H9 (cell line): ENCODE results near the gene EIF1B. TPM values are rescaled to one million over a fixed set of nuclear protein-coding genes. Genes with fewer than 3 reads are reported as not detected.
A peak's percentile ranks its signal among the peaks of the same experiment; 100 is the strongest.

ENCODE experiments used
- DNase-seq: peaks from one replicate; pipeline ENCODE4 v3.0.0-alpha.2; 2017
- H2AFZ ChIP-seq: one replicate; pipeline ENCODE4 v1.6.1; 2013; ENCODE audit warnings: mild to moderate bottlenecking, low read length, control low read depth, moderate library complexity
- H2AK5ac ChIP-seq: 2 replicates; pipeline ENCODE4 v1.6.1; 2013; ENCODE audit warnings: low read length, control low read depth, mixed read lengths; ENCODE audit not compliant: insufficient read length
- H2BK120ac ChIP-seq: one replicate; pipeline ENCODE4 v1.6.1; 2013; ENCODE audit warnings: low read depth, mild to moderate bottlenecking, low read length, control low read depth, inconsistent platforms; ENCODE audit not compliant: poor library complexity, severe bottlenecking
- H2BK12ac ChIP-seq: 2 replicates; pipeline ENCODE4 v1.6.1; 2013; ENCODE audit warnings: low read length, control low read depth, mixed read lengths, low read depth; ENCODE audit not compliant: insufficient read length
- H2BK15ac ChIP-seq: 2 replicates; pipeline ENCODE4 v1.6.1; 2013; ENCODE audit warnings: low read depth, low read length, control low read depth
- H2BK20ac ChIP-seq: one replicate; pipeline ENCODE4 v1.6.1; 2013; ENCODE audit warnings: low read depth, mild to moderate bottlenecking, low read length, control low read depth, inconsistent platforms; ENCODE audit not compliant: poor library complexity, severe bottlenecking
- H2BK5ac ChIP-seq: 2 replicates; pipeline ENCODE4 v1.6.1; 2013; ENCODE audit warnings: low read length, control low read depth, mixed read lengths; ENCODE audit not compliant: insufficient read length
- H3K14ac ChIP-seq: 2 replicates; pipeline ENCODE4 v1.6.1; 2013; ENCODE audit warnings: low read length, control low read depth; ENCODE audit not compliant: insufficient read depth
- H3K18ac ChIP-seq: 2 replicates; pipeline ENCODE4 v1.6.1; 2013; ENCODE audit warnings: low read depth, mild to moderate bottlenecking, mixed read lengths, low read length, control low read depth; ENCODE audit not compliant: insufficient read length
- H3K23ac ChIP-seq: 2 replicates; pipeline ENCODE4 v1.6.1; 2013; ENCODE audit warnings: low read length, control low read depth, mixed read lengths, low read depth; ENCODE audit not compliant: insufficient read length
- H3K23me2 ChIP-seq: 2 replicates; pipeline ENCODE4 v1.6.1; 2013; ENCODE audit warnings: low read depth, mild to moderate bottlenecking, mixed read lengths, low read length, control low read depth; ENCODE audit not compliant: insufficient read length, poor library complexity, severe bottlenecking
- H3K27ac ChIP-seq: 2 replicates; pipeline ENCODE4 v1.5.1; 2013; ENCODE audit warnings: low read length, control low read depth, mixed read lengths, low read depth; ENCODE audit not compliant: insufficient read length
- H3K27me3 ChIP-seq: 2 replicates; pipeline ENCODE4 v1.6.1; 2013; ENCODE audit warnings: low read length, control low read depth, inconsistent platforms; ENCODE audit not compliant: insufficient read depth
- H3K4ac ChIP-seq: 2 replicates; pipeline ENCODE4 v1.6.1; 2013; ENCODE audit warnings: low read depth, mild to moderate bottlenecking, control low read depth, inconsistent platforms, low read length, moderate library complexity
- H3K4me1 ChIP-seq: 2 replicates; pipeline ENCODE4 v1.6.1; 2013; ENCODE audit warnings: low read length, control low read depth, inconsistent platforms; ENCODE audit not compliant: insufficient read depth
- H3K4me2 ChIP-seq: 2 replicates; pipeline ENCODE4 v1.6.1; 2013; ENCODE audit warnings: low read length, control low read depth, mixed read lengths; ENCODE audit not compliant: insufficient read length, insufficient read depth
- H3K56ac ChIP-seq: 2 replicates; pipeline ENCODE4 v1.6.1; 2013; ENCODE audit warnings: low read depth, mild to moderate bottlenecking, mixed read lengths, low read length, control low read depth; ENCODE audit not compliant: insufficient read length
- H3K79me1 ChIP-seq: 2 replicates; pipeline ENCODE4 v1.6.1; 2013; ENCODE audit warnings: low read depth, mild to moderate bottlenecking, moderate library complexity, low read length, control low read depth, inconsistent platforms; ENCODE audit not compliant: insufficient read depth, poor library complexity, severe bottlenecking
- H3K79me2 ChIP-seq: 2 replicates; pipeline ENCODE4 v1.6.1; 2013; ENCODE audit warnings: low read length, control low read depth, inconsistent platforms; ENCODE audit not compliant: insufficient read depth
- H3K9ac ChIP-seq: 2 replicates; pipeline ENCODE4 v1.6.1; 2013; ENCODE audit warnings: low read length, control low read depth, mixed read lengths; ENCODE audit not compliant: insufficient read length; ENCODE audit errors: extremely low read depth
- H3K9me3 ChIP-seq: one replicate; pipeline ENCODE4 v1.6.1; 2013; ENCODE audit warnings: low read depth, low read length, inconsistent platforms; ENCODE audit not compliant: control insufficient read depth
- H3T11ph ChIP-seq: one replicate; pipeline ENCODE4 v1.6.1; 2013; ENCODE audit warnings: mild to moderate bottlenecking, low read length, control low read depth, inconsistent platforms
- H4K20me1 ChIP-seq: one replicate; pipeline ENCODE4 v1.6.1; 2013; ENCODE audit not compliant: control insufficient read depth, insufficient read length, insufficient read depth
- H4K5ac ChIP-seq: 2 replicates; pipeline ENCODE4 v1.6.1; 2013; ENCODE audit warnings: low read depth, mild to moderate bottlenecking, mixed read lengths, low read length, control low read depth; ENCODE audit not compliant: insufficient read length
- H4K8ac ChIP-seq: replicated peaks from 2 replicates; pipeline ENCODE4 v1.6.1; 2013; ENCODE audit warnings: low read length, control low read depth, mixed read lengths, low read depth; ENCODE audit not compliant: insufficient read length
- H4K91ac ChIP-seq: 2 replicates; pipeline ENCODE4 v1.6.1; 2013; ENCODE audit warnings: low read depth, mild to moderate bottlenecking, moderate library complexity, mixed read lengths, low read length, control low read depth; ENCODE audit not compliant: insufficient read length
- H3K27ac Mint-ChIP-seq, 3 experiments: 2 replicates in 2 of 3; 3 replicates in 1 of 3; pipeline ENCODE4 v1.8.0; 2020 to 2021; ENCODE audit warnings: mixed read lengths in 3 of 3, mild to moderate bottlenecking in 1 of 3, moderate library complexity in 1 of 3
- H3K27me3 Mint-ChIP-seq: 2 replicates; pipeline ENCODE4 v1.8.0; 2021; ENCODE audit warnings: low read depth, mild to moderate bottlenecking, moderate library complexity, mixed read lengths
- H3K36me3 Mint-ChIP-seq, 3 experiments: 2 replicates in 2 of 3; 3 replicates in 1 of 3; pipeline ENCODE4 v1.8.0; 2020 to 2021; ENCODE audit warnings: low read depth in 3 of 3, mixed read lengths in 3 of 3; ENCODE audit not compliant: insufficient read depth in 1 of 3
- H3K4me1 Mint-ChIP-seq, 2 experiments: 2 replicates each; pipeline ENCODE4 v1.8.0; 2020; ENCODE audit warnings: mixed read lengths in 2 of 2
- H3K4me3 Mint-ChIP-seq, 2 experiments: 2 replicates in 1 of 2; 3 replicates in 1 of 2; pipeline ENCODE4 v1.8.0; 2020 to 2021; ENCODE audit warnings: mild to moderate bottlenecking in 2 of 2, mixed read lengths in 2 of 2, moderate library complexity in 1 of 2
- H3K9me3 Mint-ChIP-seq, 2 experiments: 2 replicates in 1 of 2; 3 replicates in 1 of 2; pipeline ENCODE4 v1.8.0; 2020; ENCODE audit warnings: mild to moderate bottlenecking in 2 of 2, mixed read lengths in 2 of 2, moderate library complexity in 1 of 2
- CTCF ChIP-seq: fragments of 200-600 bp; sonication (generic); conservative IDR thresholded peaks from 3 replicates; pipeline ENCODE4 v1.8.0; 2021; ENCODE audit warnings: antibody characterized with exemption, mild to moderate bottlenecking
- WGBS: extraction: QIAGEN DNeasy Blood & Tissue Kit; methylation state at CpG from one replicate; pipeline ENCODE4 v1.1.7; 2013; ENCODE audit warnings: missing lambda C conversion rate, low lambda C conversion rate, mixed read lengths; ENCODE audit not compliant: insufficient read length; ENCODE audit errors: extremely low coverage; 5-methylcytosine and 5-hydroxymethylcytosine counted together
- total RNA-seq: library from RNA; stranded (reverse); gene quantifications from 2 replicates; pipeline ENCODE4 v1.2.1, GENCODE V29; 2021

The EIF1B gene
- total RNA-seq, 1 experiment from 2014 or later, result 133 TPM

GRCh38 chr3:40290396-40290795, 19.1 kb upstream of the EIF1B start:
- Histone ChIP-seq H2AK5ac (no peak overlapping the region), H3K9me3 (no peaks in the 10 kb centered on the region), H2BK15ac (no peak overlapping the region), H2AFZ (no peak overlapping the region), H3K23me2 (no peaks in the 10 kb centered on the region), H3K14ac (no peak overlapping the region), H4K20me1 (no peaks in the 10 kb centered on the region), H2BK20ac (no peak overlapping the region), H3K23ac (no peak overlapping the region), H3K4me2 (no peak overlapping the region), H4K8ac (no peak overlapping the region), H4K5ac (no peak overlapping the region), H3K27me3 (no peaks in the 10 kb centered on the region), H3K56ac (no peak overlapping the region), H3K27ac (no peak overlapping the region), H3K4ac (no peak overlapping the region), H3K4me1 (0 out of 2 replicates have a peak, but pooled peaks cover 2% of the 10 kb centered on the region), H3K79me2 (no peaks in the 10 kb centered on the region), H3K18ac (no peak overlapping the region), H3T11ph (no peak overlapping the region), H4K91ac (no peak overlapping the region), H2BK5ac (no peak overlapping the region), H2BK120ac (no peak overlapping the region), H3K9ac (no peak overlapping the region), H2BK12ac (no peak overlapping the region), H3K79me1 (no peaks in the 10 kb centered on the region)
- Mint-ChIP-seq H3K9me3 (no peaks in the 10 kb centered on the region), H3K27ac (no peak overlapping the region; a peak in 1 of 7 replicates), H3K27me3 (no peaks in the 10 kb centered on the region; the same call in 1 of the 2 replicates), H3K4me3 (no peak overlapping the region), H3K4me1 (peaks cover 19 to 38% of the 10 kb centered on the region in 2 experiments), H3K36me3 (no peaks in the 10 kb centered on the region)
- no peak for TF ChIP-seq CTCF
- WGBS, result no CpG with 5 or more reads among the region's 6 CpGs
- peak; percentile 51 for DNase-seq
